ENCODE measurements around the gene CMTM7.

DNA sequence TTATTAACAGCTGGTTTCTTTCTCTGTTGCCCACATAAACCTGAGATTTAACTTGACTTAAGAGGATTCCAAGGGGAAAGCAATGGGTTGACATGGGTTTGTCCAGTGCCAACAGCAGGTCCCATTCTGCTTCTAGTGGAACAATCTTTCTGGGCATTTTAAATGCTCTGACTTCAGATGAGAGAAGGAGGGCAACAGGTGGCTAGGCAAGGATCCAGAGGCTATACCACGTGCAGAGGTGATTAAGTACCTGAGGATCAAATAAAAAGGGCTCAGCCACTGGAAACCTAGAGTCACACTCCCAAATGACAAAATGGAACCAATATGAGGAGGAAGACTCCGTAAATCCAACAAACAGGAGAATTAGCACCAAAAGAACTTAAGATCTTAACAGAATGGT lies 82.5 kb downstream of the CMTM7 start:
- no peak for TF ChIP-seq ZNF558 (tag by site-specific recombination; IDR thresholded peaks at IDR 0.05)
- TF ChIP-seq, protein P1, sequence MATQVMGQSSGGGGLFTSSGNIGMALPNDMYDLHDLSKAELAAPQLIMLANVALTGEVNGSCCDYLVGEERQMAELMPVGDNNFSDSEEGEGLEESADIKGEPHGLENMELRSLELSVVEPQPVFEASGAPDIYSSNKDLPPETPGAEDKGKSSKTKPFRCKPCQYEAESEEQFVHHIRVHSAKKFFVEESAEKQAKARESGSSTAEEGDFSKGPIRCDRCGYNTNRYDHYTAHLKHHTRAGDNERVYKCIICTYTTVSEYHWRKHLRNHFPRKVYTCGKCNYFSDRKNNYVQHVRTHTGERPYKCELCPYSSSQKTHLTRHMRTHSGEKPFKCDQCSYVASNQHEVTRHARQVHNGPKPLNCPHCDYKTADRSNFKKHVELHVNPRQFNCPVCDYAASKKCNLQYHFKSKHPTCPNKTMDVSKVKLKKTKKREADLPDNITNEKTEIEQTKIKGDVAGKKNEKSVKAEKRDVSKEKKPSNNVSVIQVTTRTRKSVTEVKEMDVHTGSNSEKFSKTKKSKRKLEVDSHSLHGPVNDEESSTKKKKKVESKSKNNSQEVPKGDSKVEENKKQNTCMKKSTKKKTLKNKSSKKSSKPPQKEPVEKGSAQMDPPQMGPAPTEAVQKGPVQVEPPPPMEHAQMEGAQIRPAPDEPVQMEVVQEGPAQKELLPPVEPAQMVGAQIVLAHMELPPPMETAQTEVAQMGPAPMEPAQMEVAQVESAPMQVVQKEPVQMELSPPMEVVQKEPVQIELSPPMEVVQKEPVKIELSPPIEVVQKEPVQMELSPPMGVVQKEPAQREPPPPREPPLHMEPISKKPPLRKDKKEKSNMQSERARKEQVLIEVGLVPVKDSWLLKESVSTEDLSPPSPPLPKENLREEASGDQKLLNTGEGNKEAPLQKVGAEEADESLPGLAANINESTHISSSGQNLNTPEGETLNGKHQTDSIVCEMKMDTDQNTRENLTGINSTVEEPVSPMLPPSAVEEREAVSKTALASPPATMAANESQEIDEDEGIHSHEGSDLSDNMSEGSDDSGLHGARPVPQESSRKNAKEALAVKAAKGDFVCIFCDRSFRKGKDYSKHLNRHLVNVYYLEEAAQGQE (tag by site-specific recombination; IDR thresholded peaks at IDR 0.05): no peak
- TF ChIP-seq TCF7L2 (IDR thresholded peaks at IDR 0.05; ENCODE audit: borderline replicate concordance, low read depth, low read length): no peak
- TF ChIP-seq, protein P2, sequence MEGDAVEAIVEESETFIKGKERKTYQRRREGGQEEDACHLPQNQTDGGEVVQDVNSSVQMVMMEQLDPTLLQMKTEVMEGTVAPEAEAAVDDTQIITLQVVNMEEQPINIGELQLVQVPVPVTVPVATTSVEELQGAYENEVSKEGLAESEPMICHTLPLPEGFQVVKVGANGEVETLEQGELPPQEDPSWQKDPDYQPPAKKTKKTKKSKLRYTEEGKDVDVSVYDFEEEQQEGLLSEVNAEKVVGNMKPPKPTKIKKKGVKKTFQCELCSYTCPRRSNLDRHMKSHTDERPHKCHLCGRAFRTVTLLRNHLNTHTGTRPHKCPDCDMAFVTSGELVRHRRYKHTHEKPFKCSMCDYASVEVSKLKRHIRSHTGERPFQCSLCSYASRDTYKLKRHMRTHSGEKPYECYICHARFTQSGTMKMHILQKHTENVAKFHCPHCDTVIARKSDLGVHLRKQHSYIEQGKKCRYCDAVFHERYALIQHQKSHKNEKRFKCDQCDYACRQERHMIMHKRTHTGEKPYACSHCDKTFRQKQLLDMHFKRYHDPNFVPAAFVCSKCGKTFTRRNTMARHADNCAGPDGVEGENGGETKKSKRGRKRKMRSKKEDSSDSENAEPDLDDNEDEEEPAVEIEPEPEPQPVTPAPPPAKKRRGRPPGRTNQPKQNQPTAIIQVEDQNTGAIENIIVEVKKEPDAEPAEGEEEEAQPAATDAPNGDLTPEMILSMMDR (tag by site-specific recombination; IDR thresholded peaks at IDR 0.05): no peak
- no peak for TF ChIP-seq ZBTB7A (tag by site-specific recombination; IDR thresholded peaks at IDR 0.05; ENCODE audit: low read depth)
- TF ChIP-seq ZNF133 (tag by site-specific recombination; IDR thresholded peaks at IDR 0.05): no peak
- TF ChIP-seq ZNF792 (tag by site-specific recombination; IDR thresholded peaks at IDR 0.05): no peak
- no peak for TF ChIP-seq YY1 (tag by site-specific recombination; IDR thresholded peaks at IDR 0.05)
- no peak for TF ChIP-seq ZNF830 (tag by site-specific recombination; IDR thresholded peaks at IDR 0.05; ENCODE audit: low read depth)
- no peak for TF ChIP-seq ZNF510 (tag by site-specific recombination; IDR thresholded peaks at IDR 0.05; ENCODE audit: insufficient replicate concordance)
- TF ChIP-seq ZSCAN30 (tag by site-specific recombination; IDR thresholded peaks at IDR 0.05): no peak

Measured in HEK293 (cell line).